OCI-LY3 (cell line): ENCODE measurements around the gene MEX3D.

ENCODE experiments used
- EZH2phosphoT487 ChIP-seq: fragments of 200-600 bp; shearing (Covaris generic); IDR thresholded peaks from 2 replicates; pipeline ENCODE4 v1.6.1; 2018; ENCODE audit warnings: antibody characterized with exemption, mixed run types, low read depth
- TF ChIP-seq, protein P1 (sequence below): fragments of 200-600, 300-600 bp; sonication (generic); IDR thresholded peaks from 2 replicates; pipeline ENCODE4 v1.5.1; 2014; ENCODE audit warnings: antibody characterized with exemption, low read length, low read depth

DNA sequence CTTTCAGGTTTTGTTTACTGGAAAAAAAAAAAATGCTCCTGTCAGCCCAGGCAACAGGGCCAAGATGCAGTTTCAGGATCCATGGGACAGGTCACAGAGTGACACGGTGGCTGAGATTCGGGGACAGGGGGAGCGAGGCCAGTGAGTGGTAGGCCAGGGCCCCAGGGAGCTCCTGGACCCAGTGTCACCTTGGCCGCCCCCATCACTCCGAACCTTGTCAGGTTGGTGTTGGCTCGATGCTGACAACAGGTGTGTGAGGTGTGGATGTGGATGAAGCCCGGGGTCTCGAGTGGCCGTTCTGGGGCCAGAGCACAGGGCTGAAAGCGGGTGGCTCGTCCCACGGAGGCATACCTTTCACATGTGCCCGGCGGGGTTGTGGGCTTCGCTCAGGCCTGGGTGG lies 43.2 kb upstream of the MEX3D start:
- TF ChIP-seq, protein P1, sequence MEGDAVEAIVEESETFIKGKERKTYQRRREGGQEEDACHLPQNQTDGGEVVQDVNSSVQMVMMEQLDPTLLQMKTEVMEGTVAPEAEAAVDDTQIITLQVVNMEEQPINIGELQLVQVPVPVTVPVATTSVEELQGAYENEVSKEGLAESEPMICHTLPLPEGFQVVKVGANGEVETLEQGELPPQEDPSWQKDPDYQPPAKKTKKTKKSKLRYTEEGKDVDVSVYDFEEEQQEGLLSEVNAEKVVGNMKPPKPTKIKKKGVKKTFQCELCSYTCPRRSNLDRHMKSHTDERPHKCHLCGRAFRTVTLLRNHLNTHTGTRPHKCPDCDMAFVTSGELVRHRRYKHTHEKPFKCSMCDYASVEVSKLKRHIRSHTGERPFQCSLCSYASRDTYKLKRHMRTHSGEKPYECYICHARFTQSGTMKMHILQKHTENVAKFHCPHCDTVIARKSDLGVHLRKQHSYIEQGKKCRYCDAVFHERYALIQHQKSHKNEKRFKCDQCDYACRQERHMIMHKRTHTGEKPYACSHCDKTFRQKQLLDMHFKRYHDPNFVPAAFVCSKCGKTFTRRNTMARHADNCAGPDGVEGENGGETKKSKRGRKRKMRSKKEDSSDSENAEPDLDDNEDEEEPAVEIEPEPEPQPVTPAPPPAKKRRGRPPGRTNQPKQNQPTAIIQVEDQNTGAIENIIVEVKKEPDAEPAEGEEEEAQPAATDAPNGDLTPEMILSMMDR, result no peak
- TF ChIP-seq EZH2phosphoT487, result no peak
